ENCODE measurements around the gene ASIC3.
"Not testable (repeated sequence)": the region's sequence is repeated elsewhere in the genome, so short reads cannot be mapped to it uniquely, and the experiment has no call there.

DNA sequence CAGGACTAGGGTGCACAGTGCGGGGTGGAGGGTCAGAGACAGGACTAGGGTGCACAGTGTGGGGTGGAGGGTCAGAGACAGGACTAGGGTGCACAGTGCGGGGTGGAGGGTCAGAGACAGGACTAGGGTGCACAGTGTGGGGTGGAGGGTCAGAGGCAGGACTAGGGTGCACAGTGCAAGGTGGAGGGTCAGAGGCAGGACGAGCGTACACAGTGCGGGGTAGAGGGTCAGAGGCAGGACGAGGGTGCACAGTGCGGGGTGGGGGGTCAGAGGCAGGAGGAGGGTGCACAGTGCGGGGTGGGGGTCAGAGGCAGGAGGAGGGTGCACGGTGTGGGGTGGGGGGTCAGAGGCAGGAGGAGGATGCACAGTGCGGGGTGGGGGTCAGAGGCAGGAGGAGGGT lies 4.9 kb upstream of the ASIC3 start:
- not testable (repeated sequence) for TF ChIP-seq EP300, POLR2A, CTCF, POLR2AphosphoS5 (IDR thresholded peaks at IDR 0.05)

Measured in stomach (tissue), 4 donors.